ENCODE results near the gene PTPRN2.

GRCh38 chr7:157784979-157785441 lies 802.6 kb downstream of the PTPRN2 start:
- TF ChIP-seq CTCF (IDR thresholded peaks at IDR 0.05; ENCODE audit: extremely low read depth in 1 of 2, insufficient read depth in 1 of 2, low read depth in 1 of 2, low read length in 2 of 2) (no peak), MAX (IDR thresholded peaks at IDR 0.05; ENCODE audit: insufficient read depth, insufficient read length) (no peak), POLR2AphosphoS5 (IDR thresholded peaks at IDR 0.05; ENCODE audit: insufficient read depth, low read depth, low read length) (no peak), EZH2 (IDR thresholded peaks at IDR 0.05; ENCODE audit: borderline replicate concordance, low read depth, low read length, severe bottlenecking) (no peak), JUN (IDR thresholded peaks at IDR 0.05; ENCODE audit: borderline replicate concordance, insufficient read depth, insufficient read length, low read depth) (no peak), MYC (IDR thresholded peaks at IDR 0.05; ENCODE audit: low read depth, low read length) (no peak), FOS (IDR thresholded peaks at IDR 0.05; ENCODE audit: borderline replicate concordance, insufficient read depth, low read length) (no peak), POLR2A (IDR thresholded peaks at IDR 0.05; ENCODE audit: low read depth, low read length) (no peak), GATA2 (IDR thresholded peaks at IDR 0.05; ENCODE audit: insufficient read depth, insufficient read length, low read depth, low read length) (no peak)

Data from endothelial cell of umbilical vein (primary cell).